GM12801 (cell line): ENCODE data around the gene MAP2K5.

Source experiments
- TF ChIP-seq, protein P1 (sequence below): IDR thresholded peaks from one replicate; pipeline ENCODE4 v1.5.1; 2011; ENCODE audit warnings: control low read depth; ENCODE audit not compliant: insufficient read length; ENCODE audit errors: extremely low read depth

The MAP2K5 gene

DNA sequence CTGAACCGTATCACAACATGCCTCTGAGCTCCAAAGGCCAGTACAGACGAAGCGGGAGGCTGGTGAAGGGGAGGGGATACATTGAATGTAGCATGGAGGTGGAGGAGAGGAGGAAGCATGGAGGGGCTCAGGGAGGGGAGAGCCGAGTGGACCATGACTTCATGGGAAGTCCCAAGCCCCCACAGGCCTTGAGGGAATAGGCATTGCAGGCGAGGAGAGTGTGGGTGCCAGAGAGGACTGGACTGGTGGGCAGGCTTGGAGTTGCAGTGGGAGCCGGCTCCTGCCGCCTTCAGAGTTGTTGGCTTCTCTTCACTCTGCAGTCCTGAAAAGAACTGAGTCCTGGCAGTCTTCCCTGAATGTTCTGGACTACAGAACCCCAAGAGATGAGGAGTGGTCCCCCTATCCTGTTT lies 300.6 kb downstream of the MAP2K5 start:
- TF ChIP-seq, protein P1, sequence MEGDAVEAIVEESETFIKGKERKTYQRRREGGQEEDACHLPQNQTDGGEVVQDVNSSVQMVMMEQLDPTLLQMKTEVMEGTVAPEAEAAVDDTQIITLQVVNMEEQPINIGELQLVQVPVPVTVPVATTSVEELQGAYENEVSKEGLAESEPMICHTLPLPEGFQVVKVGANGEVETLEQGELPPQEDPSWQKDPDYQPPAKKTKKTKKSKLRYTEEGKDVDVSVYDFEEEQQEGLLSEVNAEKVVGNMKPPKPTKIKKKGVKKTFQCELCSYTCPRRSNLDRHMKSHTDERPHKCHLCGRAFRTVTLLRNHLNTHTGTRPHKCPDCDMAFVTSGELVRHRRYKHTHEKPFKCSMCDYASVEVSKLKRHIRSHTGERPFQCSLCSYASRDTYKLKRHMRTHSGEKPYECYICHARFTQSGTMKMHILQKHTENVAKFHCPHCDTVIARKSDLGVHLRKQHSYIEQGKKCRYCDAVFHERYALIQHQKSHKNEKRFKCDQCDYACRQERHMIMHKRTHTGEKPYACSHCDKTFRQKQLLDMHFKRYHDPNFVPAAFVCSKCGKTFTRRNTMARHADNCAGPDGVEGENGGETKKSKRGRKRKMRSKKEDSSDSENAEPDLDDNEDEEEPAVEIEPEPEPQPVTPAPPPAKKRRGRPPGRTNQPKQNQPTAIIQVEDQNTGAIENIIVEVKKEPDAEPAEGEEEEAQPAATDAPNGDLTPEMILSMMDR, result no peak

DNA sequence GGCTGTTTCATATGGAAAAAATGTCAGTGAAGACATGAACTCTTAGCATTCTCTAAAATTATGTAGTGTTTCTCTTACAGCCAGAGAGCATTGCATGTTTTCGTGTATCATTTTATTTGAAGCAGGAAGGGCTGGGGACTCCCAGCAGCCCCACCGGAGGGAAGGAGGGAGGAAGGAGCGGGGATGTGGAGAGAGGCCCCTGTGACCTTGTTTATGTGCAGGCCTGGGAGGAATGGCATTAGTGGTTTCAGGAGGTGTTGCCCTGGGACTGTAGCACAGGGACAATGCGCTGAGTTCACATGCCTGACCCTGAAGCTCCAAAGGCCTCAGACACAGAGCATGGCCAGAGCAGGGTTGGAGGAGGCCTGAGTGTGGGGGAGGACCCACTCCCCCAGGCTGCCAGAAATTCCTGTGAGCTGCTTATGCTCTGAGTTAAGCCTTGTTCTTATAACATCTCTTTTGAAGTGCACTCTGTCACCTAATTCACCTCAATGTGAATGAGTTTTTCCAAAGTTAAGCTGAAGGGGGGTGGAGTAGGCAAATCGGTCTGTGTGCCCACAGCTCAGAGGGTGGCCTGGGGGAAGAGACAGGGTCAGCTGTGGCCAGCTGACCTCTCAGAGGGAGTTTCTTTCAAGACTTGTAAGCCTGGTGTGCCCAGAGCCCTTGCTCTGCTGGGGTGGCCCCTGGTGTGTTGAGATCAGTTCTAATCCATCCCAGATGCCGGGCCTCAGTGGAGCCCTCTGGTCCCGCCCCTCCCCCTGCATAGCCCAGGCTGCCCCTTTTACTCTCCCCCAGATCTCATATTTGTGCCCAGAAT lies 301.3 kb downstream of the MAP2K5 start:
- TF ChIP-seq, protein P1, result no peak

DNA sequence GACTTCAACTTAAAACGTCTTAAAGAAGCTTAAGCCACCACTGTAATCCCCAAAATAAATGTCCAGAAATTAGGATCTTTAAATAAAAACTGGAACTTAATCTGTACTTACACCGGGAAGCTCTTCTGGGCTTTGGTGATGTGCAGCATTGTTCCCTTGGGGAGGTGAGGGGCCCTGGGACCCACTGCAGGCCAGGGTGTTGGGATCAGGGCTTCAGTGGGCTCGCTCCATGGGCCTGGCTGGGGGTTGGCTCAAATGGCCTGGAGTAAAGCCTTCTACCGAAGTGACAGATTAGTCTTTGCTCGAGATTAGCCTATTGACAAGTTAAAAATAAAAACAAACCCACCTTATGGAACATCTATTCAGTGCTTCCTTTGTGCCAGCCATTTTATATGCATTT lies 303.5 kb downstream of the MAP2K5 start:
- TF ChIP-seq, protein P1, result no peak

DNA sequence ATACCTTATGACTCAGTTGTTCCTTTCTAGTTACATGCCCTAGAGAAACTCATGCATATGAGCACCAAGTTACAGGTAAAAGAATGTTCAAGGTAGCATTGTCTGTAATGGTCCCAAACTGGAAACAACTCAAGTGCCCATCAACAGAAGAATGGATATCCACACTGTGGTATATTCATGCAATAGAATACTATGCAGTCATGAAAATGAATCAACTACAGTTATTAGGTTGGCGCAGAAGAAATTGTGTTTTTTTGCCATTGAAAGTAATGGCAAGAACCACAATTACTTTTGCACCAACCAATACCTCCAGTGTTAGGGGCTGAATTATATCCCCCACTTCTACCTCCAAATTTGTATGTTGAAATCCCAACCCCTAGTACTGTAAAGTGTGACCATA lies 307.0 kb downstream of the MAP2K5 start:
- TF ChIP-seq, protein P1, result no peak

DNA sequence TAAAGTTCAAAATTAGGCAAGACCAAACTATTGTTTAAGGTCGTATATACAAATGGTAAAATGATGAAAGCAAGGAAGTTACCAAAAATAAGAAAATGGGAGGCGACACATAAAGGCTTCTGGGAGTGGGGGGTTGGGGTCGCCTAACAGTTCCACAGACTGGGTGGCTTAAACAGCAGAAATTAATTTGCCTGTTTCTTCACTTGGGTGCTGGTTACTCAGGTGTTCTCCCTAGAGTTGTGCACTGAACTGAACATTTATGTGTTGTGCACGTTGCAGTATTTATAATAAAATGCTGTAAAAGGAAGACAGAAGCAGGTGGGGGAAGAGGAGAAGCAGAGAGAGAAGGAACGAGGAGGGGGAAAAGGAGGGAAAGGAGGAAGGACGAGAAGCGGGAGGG lies 307.8 kb downstream of the MAP2K5 start:
- TF ChIP-seq, protein P1, result no peak

DNA sequence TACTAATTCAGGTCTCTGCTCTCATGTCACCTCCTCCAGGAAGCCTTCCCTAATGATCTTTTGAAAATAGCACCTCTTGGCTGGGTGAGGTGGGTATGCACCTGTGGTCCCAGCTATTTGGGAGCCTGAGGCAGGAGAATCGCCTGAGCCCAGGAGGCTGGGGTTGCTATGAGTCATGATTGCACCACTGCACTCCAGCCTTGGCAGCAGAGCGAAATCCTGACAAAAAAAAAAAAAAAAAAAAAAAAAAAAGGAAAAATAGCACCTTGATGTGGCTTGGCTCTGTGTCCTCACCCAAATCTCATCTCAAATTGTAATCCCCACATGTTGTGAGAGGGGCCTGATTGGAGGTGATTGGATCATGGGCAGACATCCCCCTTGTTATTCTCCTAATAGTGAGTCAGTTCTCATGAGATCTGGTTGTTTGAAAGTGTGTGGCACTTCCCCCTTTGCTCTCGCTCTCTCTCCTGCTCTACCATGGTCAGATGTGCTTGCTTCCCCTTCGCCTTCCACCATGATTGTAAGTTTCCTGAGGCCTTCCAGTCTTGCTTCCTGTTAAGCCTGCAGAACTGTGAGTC lies 308.6 kb downstream of the MAP2K5 start:
- TF ChIP-seq, protein P1, result no peak

DNA sequence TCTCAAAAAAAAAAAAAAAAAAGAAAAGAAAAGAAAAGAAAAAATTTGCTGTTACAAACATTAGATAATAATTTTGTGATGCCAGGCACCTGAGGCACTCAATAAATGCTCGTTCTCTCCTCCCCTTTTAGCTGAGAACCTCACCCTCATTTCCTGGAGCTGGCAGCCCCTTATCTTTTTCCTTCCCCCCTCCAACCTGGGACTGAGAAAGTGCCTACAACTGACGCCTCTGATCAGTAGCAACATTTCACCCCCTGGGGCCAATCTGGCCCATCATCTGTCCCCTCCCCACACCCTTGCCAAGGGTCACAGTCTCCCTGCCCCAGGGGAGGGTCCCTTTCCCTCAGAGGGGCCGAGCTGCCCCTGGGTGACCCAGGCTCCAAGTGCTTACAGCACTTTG lies 309.9 kb downstream of the MAP2K5 start:
- TF ChIP-seq, protein P1, result no peak
